HPDE6-E6E7 (cell line): Measurements from ENCODE around the gene EPHA4.
"Not testable (repeated sequence)": the region's sequence is repeated elsewhere in the genome, so short reads cannot be mapped to it uniquely, and the experiment has no call there.

Experiments
- DNase-seq: peaks from one replicate; pipeline ENCODE4 v3.0.0; 2011; ENCODE audit warnings: missing footprints; ENCODE audit errors: extremely low spot score

The EPHA4 gene

DNA sequence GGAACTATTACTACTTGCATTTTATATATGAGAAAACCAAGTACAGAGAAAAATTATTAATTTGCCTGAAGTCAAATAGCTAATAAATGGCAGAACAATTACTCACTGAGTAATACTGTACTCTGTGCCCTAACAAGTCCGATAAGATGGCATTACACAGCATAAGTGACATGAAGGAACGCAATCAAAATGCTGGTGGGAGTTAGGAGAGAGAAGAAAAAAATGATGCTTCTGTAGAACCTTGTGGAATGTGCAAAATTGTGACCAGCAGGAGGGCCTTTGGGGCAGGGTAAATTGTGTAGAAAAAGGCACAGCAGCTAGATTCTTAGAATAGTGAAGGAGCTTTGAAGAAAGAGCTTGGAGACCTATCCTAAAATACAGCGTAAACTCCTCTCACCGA, 32.9 kb downstream of the EPHA4 start:
- no peak for DNase-seq

GRCh38 chr2:221535824-221536223, 36.3 kb downstream of the EPHA4 start:
- DNase-seq = no peak

- no peak for DNase-seq
Measured at GRCh38 chr2:221533299-221533698, 38.8 kb downstream of the EPHA4 start.

DNA sequence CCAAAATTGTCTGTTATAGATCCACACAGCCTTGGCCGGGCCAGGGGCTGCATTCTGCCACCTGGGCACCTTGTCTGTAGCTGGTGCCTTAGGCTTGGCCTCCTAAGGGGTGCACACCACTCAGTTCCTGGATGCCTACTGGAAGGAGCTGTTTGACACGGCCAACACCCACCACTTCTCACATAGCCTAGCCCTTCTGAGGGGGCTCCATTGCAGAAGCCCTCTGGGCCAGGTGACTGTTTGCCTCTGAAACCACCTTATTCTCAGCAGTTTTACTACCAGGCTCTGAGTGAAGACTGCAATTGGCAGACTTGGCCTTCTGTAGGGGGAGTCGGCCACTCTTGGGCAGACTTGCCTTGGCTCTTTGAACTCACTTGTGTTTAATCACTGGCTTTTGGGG, 39.5 kb downstream of the EPHA4 start:
- DNase-seq = no peak

GRCh38 chr2:221530653-221531037, 41.5 kb downstream of the EPHA4 start:
- no peak for DNase-seq

GRCh38 chr2:221529943-221530652, 42.0 kb downstream of the EPHA4 start:
- peak; percentile 31 for DNase-seq

DNA sequence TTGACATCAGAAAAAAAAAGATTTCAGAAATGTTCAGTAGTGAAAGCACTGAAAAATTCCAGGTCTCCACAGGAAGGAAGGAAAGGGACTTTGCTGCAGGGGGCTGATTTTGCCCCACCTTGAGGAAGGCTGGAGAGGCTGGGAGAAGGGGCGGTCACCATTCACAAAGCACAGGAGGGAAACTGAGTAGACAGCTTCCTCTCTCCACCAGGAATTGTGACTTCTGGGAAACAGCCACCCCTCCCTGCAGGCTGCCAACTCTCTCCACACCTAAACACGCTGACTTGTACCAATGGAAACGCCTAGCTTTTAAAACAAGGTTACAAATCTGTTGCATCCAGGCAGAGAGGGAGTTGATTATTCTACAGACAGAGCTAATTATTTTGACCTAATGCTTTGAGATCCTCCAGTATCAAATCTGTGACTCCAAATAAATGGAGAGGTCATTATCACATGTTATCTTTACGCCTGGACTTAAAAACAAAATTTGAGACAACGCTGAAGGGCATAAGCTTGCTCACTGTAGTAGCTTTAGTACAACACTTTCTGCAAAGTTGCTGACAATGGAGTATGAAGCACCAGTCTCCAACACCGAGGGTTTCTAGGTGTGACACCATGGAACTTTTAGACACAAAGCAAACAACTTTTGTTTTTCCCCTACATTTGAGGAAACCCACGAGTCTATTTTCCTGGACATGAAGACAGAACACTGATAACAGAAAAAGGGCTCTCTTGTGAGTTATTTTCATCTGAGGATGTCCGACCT, 42.7 kb downstream of the EPHA4 start:
- DNase-seq = no peak

GRCh38 chr2:221527776-221528309, 44.3 kb downstream of the EPHA4 start:
- no peak for DNase-seq

DNA sequence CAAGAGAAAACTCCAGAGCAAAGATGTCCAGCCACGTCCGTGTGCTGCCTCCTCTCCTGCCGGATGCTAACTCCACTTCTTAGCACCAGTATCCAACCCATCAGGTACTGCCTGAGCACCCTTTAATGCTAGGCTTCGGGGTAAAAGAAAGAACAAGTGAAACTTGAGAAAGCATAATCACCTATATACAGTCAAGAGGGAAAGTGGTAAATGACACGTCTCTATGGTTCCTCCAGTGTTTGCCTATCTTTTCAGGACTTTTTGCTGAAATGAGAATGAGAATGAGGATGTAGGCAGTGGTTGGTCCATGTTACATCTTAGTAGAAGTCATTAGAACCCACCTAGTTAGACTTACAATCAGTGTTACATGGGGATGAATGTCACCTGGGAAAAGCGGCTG, 47.9 kb downstream of the EPHA4 start:
- DNase-seq = no peak

DNA sequence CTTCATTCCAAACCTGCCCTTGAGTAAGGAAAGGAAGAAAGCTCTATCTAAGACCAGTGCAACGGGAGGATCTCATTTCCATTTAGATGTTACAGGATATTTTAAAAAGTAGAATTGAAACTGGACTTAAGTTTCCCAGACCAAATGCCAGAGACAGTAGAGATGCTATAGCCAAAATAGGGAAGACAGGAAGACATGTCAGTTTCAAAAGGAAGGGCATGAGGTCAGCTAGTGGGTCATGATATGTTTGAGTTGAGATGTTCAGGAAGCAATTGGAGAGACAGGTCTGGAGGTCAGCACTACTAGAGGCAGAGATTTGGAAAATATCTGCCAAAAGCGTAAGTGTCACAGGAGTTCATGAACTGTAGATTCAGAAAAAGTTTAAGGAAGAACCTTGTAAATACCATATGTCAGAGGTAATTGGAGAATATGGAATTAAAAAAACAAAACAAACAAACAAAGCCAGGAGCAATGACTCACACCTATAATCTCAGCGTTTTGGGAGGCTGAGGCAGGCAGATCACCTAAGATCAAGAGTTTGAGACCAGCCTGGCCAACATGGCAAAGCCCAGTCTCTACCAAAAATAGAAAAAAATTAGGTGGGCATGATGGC, 50.8 kb downstream of the EPHA4 start:
- no peak for DNase-seq

DNA sequence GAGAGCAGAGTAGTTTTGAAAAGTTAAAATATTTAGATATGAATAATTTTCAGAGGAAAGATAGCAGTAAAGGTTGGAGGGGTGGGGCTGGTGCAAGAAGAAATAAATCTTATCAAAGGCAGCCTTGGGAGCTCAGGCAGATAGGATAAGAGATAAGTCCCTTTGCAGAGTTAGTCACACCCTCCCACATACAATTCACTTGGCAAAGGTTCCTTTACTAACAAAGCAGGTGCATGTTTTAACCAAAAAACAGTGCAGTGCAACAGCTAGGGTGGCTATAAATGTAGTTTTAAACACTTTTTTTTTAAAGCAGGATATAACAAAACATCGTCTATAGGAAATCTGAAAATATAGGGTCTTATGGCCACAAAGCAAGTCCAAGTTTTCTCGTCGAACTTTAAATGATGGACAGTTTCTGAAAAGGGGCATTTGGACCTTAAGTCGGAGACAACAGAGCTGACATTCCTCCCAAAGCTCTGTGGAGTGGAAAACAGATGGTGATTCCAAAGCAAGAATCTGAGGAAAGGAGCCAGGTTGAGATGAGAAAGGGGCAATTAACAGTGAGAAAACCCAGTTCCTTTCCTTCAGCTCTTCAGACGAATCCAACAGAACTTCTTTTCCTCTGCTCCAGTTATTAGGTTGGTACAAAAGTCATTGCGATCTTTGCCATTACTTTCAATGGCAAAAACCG, 53.0 kb downstream of the EPHA4 start:
- no peak for DNase-seq

DNA sequence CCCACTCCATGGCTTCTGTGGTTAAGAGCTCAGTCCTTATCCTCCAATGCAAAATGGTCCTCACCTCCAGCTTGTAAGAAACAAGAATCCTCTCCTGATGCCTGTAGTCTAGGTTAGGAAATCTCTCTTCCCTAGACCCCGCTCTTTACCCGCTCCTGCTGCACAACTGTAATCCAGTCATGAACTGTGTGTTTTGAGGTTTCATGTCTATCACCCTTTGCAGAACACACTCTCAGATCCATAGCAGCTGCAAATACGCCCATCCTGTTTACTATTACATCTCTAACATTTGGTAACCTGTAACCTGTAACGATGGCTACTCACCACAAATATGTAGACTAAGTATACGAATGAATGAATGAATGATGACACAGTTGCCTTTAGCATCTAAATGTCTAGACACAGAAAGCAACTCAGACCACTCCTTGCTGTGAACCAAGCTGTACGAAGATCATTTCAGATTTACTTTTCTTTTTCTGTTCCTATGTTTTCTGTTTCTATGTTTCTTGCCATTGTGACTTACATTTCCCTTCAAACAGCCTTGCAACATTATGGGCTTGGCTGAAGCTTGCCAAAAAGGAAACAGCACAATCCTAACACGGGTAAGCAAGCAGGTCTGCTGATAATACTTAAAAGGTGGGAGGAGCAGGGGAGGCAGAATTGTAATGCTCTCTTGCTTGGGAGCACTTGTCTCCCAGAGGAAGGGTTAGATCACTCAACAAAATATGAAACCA, 53.7 kb downstream of the EPHA4 start:
- DNase-seq = no peak

- no peak for DNase-seq
Measured at GRCh38 chr2:221517696-221518151, 54.4 kb downstream of the EPHA4 start.

GRCh38 chr2:221517146-221517695, 54.9 kb downstream of the EPHA4 start:
- no peak for DNase-seq

GRCh38 chr2:221515864-221516263, 56.2 kb downstream of the EPHA4 start:
- DNase-seq = no peak

DNA sequence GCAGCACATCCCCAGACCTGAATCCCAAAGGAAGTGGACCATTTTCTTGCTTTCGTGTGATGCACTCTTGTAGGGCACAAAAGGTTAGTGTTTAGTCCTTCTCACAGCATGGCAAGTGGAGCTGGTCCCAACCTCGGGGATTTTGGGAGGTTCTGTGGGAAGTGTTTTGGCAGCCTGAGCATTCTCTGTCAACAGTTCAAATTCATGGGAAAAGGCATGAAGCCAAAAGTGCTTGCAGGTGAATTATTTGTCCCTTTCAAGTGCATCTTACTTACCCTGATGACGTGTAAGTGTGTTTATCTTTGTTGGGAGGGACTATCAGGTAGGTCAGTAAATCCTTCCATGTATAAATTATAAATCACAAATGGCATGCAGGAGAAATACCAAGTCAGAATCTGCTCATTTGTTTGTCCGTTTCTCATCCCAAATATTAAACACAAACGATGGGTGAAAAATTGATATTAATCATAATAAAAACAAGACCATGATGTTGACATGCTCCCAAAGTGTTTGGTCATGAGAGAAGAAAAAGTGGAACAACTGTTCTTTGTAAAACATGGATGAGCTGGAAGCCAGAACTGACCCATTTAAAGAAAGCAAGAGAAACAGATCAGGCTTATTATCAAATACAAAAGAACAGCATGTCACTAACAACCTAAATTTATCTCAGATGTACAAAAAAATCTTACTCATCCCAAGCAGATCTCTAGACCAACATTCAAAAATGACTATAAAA, 57.6 kb downstream of the EPHA4 start:
- DNase-seq = no peak

DNA sequence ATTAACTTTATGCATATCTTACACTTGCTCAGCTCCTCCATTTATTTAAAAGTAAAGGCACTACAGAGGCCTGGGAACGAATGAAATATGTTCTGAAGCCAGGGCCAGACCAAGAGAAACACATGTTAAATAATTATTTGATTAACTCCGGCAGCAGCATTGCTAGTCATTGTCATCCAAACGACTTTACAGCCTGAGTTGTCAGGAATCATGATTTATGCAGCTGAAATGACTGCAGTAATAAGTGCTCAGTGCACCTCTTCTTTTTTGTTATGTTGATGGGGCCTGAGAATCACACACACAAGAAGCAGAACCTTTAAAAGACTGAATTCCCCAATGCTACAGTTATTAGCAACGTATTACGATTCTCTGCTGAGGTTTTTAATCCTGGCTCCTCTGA, 58.9 kb downstream of the EPHA4 start:
- no peak for DNase-seq

- not testable (repeated sequence) for DNase-seq
Measured at GRCh38 chr2:221511325-221511724, 60.8 kb downstream of the EPHA4 start.

DNA sequence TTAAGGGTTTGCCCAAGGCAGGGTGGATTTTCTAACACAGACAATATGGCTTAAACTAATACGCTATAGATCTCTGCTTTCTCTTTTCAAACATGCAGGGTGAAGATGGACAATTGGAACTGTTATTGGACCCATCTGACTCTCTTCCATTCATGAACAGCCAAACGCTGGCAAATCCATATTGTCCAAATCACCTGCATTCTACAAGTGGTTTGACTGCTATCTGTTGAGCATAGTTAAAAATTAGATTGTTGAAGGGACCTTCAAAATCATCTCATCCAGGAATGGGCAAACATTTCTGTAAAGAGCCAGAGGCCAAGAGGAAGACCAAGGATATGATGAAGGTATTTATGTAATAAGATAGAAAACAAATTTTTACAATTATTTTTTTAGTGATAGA, 65.6 kb downstream of the EPHA4 start:
- DNase-seq = no peak

- DNase-seq = no peak
Measured at GRCh38 chr2:221505605-221506004, 66.5 kb downstream of the EPHA4 start.
